SK-N-SH treated with all-trans-retinoic acid at 6 μM for 48 hours (cell line): ENCODE measurements around the gene KPNA1.

Experiments
- ATAC-seq: fragments of 200-7000 bp; cut with Tn5 transposase; 3 replicates; pipeline ENCODE4 v1.9.1; 2020; ENCODE audit warnings: mild to moderate bottlenecking, moderate library complexity
- ISL1 ChIP-seq: fragments of 250-450 bp; sonication (Bioruptor Pico); IDR thresholded peaks from 2 replicates; pipeline ENCODE4 v2.1.2; 2022; ENCODE audit warnings: mild to moderate bottlenecking, moderate library complexity
- TCF4 ChIP-seq: fragments of 250-450 bp; sonication (Bioruptor Pico); IDR thresholded peaks from 2 replicates; pipeline ENCODE4 v1.8.0; 2021; ENCODE audit warnings: mild to moderate bottlenecking, moderate library complexity, borderline replicate concordance
- TSHZ2 ChIP-seq: fragments of 250-450 bp; sonication (Bioruptor Pico); IDR thresholded peaks from 2 replicates; pipeline ENCODE4 v1.5.0; 2020; ENCODE audit warnings: mild to moderate bottlenecking, moderate library complexity
- TF ChIP-seq, protein P1 (sequence below): fragments of 250-450 bp; sonication (Bioruptor Pico); IDR thresholded peaks from 2 replicates; pipeline ENCODE4 v1.8.0; 2021; ENCODE audit warnings: low read depth, mild to moderate bottlenecking, moderate library complexity, borderline replicate concordance

KPNA1 gene

DNA sequence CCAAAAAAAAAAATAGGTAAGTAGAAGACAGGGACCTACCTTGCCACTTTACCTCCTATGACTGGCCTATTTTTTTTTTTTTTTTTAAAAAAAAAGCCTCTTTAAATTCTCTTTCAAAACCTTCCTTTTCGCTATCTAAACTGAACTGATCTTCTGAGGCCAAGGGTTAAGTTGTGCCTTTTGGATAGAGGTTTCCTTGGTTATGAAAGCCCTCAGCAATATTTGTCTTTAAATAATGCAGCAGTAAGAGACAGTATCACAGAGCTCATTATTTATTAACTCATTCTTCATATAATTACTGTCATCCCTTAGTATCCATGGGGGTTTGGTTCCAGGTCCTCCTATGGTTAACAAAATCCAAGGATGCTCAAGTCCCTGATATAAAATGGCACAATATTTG is 140.7 kb downstream of the KPNA1 start:
- TF ChIP-seq, protein P1, sequence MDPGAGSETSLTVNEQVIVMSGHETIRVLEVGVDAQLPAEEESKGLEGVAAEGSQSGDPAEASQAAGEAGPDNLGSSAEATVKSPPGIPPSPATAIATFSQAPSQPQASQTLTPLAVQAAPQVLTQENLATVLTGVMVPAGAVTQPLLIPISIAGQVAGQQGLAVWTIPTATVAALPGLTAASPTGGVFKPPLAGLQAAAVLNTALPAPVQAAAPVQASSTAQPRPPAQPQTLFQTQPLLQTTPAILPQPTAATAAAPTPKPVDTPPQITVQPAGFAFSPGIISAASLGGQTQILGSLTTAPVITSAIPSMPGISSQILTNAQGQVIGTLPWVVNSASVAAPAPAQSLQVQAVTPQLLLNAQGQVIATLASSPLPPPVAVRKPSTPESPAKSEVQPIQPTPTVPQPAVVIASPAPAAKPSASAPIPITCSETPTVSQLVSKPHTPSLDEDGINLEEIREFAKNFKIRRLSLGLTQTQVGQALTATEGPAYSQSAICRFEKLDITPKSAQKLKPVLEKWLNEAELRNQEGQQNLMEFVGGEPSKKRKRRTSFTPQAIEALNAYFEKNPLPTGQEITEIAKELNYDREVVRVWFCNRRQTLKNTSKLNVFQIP (CRISPR knock-in tag) = no peak
- no peak for TF ChIP-seq TSHZ2
- no peak for TF ChIP-seq ISL1 (CRISPR knock-in tag)
- TF ChIP-seq TCF4 (CRISPR knock-in tag) = no peak
- no peak for ATAC-seq
